SK-N-SH treated with all-trans-retinoic acid at 6 μM for 48 hours (cell line): Measurements from ENCODE around the gene DRAXIN.

Experiments
- ARNTL ChIP-seq: fragments of 450-650 bp; formaldehyde crosslinking; IDR thresholded peaks from 2 replicates; pipeline ENCODE4 v1.5.0; 2020; ENCODE audit warnings: low read depth, mild to moderate bottlenecking, moderate library complexity, borderline replicate concordance
- BACH2 ChIP-seq: fragments of 250-450 bp; sonication (Bioruptor Pico); IDR thresholded peaks from 2 replicates; pipeline ENCODE4 v1.9.0; 2021; ENCODE audit warnings: mild to moderate bottlenecking, borderline replicate concordance
- CSDC2 ChIP-seq: fragments of 250-450 bp; sonication (Bioruptor Pico); IDR thresholded peaks from 2 replicates; pipeline ENCODE4 v1.5.0; 2020; ENCODE audit warnings: mild to moderate bottlenecking, moderate library complexity
- ISL1 ChIP-seq: fragments of 250-450 bp; sonication (Bioruptor Pico); IDR thresholded peaks from 2 replicates; pipeline ENCODE4 v2.1.2; 2022; ENCODE audit warnings: mild to moderate bottlenecking, moderate library complexity
- RARB ChIP-seq: fragments of 250-450 bp; sonication (Bioruptor Pico); IDR thresholded peaks from 2 replicates; pipeline ENCODE4 v1.8.0; 2021; ENCODE audit warnings: mild to moderate bottlenecking, moderate library complexity
- ZC3H10 ChIP-seq: fragments of 250-450 bp; sonication (Bioruptor Pico); IDR thresholded peaks from 2 replicates; pipeline ENCODE4 v1.5.1; 2021; ENCODE audit warnings: mild to moderate bottlenecking, moderate library complexity
- ZNF565 ChIP-seq: fragments of 450-650 bp; formaldehyde crosslinking; conservative IDR thresholded peaks from 2 replicates; pipeline ENCODE4 v1.5.0; 2020; ENCODE audit warnings: low read depth, mild to moderate bottlenecking, moderate library complexity
- TF ChIP-seq, protein P1 (sequence below): fragments of 250-450 bp; sonication (Bioruptor Pico); IDR thresholded peaks from 2 replicates; pipeline ENCODE4 v1.5.1; 2021; ENCODE audit warnings: mild to moderate bottlenecking, moderate library complexity
- TF ChIP-seq, protein P2 (sequence below): fragments of 250-450 bp; sonication (Bioruptor Pico); IDR thresholded peaks from 2 replicates; pipeline ENCODE4 v1.8.0; 2020; ENCODE audit warnings: mild to moderate bottlenecking, moderate library complexity, borderline replicate concordance
- TF ChIP-seq, protein P3 (sequence below): fragments of 250-450 bp; sonication (Bioruptor Pico); IDR thresholded peaks from 2 replicates; pipeline ENCODE4 v1.8.0; 2021; ENCODE audit warnings: low read depth, mild to moderate bottlenecking, moderate library complexity, borderline replicate concordance
- TF ChIP-seq, protein P4 (sequence below): fragments of 250-450 bp; sonication (Bioruptor Pico); IDR thresholded peaks from 2 replicates; pipeline ENCODE4 v1.5.1; 2020; ENCODE audit warnings: low read depth, mild to moderate bottlenecking, moderate library complexity

DNA sequence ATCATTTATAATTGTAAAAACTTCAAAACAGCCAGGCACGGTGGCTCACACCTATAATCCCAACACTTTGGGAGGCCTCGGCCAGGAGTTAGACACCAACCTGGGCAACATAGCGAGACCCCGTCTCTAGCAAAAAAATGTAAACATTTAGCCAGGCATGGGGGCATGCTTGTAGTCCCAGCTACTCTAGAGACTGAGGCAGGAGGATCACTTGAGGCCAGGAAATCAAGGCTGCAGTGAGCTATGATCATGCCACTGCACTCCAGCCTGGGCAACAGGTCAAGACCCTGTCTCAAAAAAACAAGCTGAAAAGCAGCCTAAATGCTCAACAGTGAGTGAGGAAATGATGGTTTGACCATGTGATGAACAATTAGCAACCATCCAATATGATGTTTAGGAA lies 77.8 kb downstream of the DRAXIN start:
- TF ChIP-seq, protein P1, sequence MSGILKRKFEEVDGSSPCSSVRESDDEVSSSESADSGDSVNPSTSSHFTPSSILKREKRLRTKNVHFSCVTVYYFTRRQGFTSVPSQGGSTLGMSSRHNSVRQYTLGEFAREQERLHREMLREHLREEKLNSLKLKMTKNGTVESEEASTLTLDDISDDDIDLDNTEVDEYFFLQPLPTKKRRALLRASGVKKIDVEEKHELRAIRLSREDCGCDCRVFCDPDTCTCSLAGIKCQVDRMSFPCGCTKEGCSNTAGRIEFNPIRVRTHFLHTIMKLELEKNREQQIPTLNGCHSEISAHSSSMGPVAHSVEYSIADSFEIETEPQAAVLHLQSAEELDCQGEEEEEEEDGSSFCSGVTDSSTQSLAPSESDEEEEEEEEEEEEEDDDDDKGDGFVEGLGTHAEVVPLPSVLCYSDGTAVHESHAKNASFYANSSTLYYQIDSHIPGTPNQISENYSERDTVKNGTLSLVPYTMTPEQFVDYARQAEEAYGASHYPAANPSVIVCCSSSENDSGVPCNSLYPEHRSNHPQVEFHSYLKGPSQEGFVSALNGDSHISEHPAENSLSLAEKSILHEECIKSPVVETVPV = no peak
- TF ChIP-seq BACH2 (CRISPR knock-in tag) (no peak), ZC3H10 (no peak), ISL1 (CRISPR knock-in tag) (no peak), RARB (CRISPR knock-in tag) (no peak), CSDC2 (CRISPR knock-in tag) (no peak), ZNF565 (no peak), ARNTL (no peak)
- TF ChIP-seq, protein P2, sequence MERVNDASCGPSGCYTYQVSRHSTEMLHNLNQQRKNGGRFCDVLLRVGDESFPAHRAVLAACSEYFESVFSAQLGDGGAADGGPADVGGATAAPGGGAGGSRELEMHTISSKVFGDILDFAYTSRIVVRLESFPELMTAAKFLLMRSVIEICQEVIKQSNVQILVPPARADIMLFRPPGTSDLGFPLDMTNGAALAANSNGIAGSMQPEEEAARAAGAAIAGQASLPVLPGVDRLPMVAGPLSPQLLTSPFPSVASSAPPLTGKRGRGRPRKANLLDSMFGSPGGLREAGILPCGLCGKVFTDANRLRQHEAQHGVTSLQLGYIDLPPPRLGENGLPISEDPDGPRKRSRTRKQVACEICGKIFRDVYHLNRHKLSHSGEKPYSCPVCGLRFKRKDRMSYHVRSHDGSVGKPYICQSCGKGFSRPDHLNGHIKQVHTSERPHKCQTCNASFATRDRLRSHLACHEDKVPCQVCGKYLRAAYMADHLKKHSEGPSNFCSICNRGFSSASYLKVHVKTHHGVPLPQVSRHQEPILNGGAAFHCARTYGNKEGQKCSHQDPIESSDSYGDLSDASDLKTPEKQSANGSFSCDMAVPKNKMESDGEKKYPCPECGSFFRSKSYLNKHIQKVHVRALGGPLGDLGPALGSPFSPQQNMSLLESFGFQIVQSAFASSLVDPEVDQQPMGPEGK (CRISPR knock-in tag) = no peak
- TF ChIP-seq, protein P3, sequence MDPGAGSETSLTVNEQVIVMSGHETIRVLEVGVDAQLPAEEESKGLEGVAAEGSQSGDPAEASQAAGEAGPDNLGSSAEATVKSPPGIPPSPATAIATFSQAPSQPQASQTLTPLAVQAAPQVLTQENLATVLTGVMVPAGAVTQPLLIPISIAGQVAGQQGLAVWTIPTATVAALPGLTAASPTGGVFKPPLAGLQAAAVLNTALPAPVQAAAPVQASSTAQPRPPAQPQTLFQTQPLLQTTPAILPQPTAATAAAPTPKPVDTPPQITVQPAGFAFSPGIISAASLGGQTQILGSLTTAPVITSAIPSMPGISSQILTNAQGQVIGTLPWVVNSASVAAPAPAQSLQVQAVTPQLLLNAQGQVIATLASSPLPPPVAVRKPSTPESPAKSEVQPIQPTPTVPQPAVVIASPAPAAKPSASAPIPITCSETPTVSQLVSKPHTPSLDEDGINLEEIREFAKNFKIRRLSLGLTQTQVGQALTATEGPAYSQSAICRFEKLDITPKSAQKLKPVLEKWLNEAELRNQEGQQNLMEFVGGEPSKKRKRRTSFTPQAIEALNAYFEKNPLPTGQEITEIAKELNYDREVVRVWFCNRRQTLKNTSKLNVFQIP (CRISPR knock-in tag) = no peak
- TF ChIP-seq, protein P4, sequence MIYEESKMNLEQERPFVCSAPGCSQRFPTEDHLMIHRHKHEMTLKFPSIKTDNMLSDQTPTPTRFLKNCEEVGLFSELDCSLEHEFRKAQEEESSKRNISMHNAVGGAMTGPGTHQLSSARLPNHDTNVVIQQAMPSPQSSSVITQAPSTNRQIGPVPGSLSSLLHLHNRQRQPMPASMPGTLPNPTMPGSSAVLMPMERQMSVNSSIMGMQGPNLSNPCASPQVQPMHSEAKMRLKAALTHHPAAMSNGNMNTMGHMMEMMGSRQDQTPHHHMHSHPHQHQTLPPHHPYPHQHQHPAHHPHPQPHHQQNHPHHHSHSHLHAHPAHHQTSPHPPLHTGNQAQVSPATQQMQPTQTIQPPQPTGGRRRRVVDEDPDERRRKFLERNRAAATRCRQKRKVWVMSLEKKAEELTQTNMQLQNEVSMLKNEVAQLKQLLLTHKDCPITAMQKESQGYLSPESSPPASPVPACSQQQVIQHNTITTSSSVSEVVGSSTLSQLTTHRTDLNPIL (CRISPR knock-in tag) = no peak
